Transverse colon (tissue), 3 donors: ENCODE measurements around the gene APOBEC2.

Experiments
- POLR2A ChIP-seq: fragments of 450-650 bp; IDR thresholded peaks from one replicate; pipeline ENCODE4 v1.6.1; 2016; ENCODE audit warnings: antibody characterized with exemption, mild to moderate bottlenecking, moderate library complexity
- TF ChIP-seq, protein P1 (sequence below), 5 experiments: fragments of 200-600 bp in 3 of 5; fragments of 450-650 bp in 2 of 5; sonication (generic) in 3 of 5; IDR thresholded peaks; 1 replicate in 2 of 5; 2 replicates in 3 of 5; pipeline ENCODE4 v1.5.1; 2016 to 2017; ENCODE audit warnings: antibody characterized with exemption in 5 of 5, inconsistent platforms in 3 of 5, mild to moderate bottlenecking in 2 of 5, moderate library complexity in 1 of 5

DNA sequence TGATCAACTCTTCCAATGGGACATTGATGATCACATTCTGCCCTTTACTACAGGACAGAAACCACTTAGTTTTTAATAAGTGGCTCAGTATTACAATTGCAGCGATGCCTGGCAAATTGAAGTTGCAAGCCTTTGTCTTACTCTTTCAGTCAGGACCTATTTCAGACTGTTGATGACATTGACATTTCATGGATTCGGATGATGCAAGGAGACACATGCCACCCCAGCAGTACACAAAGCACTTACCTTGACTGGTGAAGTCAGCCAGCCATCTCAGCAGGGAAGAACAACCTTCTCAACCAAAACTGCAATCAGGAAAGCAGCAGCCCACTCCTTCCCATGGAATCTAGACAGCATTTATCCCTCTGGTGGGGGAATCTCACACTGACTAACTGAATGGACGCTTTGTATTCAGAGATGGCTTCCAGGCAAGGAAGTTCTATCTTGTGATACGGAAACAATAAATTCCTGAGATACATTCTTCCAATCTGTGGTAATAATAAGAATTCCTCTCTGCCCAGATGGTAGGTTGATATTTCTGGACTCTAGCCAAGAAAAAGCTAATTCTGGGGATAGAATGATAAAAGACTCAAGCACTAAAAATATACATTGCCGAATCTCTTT, 44.6 kb downstream of the APOBEC2 start:
- TF ChIP-seq, protein P1, sequence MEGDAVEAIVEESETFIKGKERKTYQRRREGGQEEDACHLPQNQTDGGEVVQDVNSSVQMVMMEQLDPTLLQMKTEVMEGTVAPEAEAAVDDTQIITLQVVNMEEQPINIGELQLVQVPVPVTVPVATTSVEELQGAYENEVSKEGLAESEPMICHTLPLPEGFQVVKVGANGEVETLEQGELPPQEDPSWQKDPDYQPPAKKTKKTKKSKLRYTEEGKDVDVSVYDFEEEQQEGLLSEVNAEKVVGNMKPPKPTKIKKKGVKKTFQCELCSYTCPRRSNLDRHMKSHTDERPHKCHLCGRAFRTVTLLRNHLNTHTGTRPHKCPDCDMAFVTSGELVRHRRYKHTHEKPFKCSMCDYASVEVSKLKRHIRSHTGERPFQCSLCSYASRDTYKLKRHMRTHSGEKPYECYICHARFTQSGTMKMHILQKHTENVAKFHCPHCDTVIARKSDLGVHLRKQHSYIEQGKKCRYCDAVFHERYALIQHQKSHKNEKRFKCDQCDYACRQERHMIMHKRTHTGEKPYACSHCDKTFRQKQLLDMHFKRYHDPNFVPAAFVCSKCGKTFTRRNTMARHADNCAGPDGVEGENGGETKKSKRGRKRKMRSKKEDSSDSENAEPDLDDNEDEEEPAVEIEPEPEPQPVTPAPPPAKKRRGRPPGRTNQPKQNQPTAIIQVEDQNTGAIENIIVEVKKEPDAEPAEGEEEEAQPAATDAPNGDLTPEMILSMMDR (IDR thresholded peaks at IDR 0.05) = no peak
- no peak for TF ChIP-seq POLR2A
